ENCODE measurements around the gene EFCAB6.

The EFCAB6 gene

DNA sequence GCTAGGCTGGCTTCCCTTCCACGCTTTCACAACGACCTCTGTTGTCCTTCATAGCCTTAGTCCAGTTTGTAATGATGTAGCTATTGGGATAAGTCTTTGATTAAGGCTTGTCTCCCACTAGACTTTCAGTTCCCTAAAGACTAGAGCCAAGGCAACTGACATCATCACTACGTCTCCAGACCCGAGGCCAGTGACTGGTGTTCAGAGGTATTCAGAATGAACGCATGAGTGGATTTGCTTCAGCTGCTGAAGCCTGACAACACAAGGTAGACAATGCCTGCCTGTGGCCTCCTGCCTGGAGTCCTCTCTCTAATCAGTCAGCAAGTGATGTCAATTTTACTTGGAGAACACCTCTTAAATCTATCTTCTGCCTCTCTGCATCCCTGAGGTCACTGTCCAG is 13.6 kb downstream of the EFCAB6 start:
- H3K79me2 ChIP-seq (ENCODE audit: insufficient read depth, low read length) = no peaks in the 10 kb centered on the region
- H3K9ac ChIP-seq (ENCODE audit: low read depth, low read length, poor library complexity, severe bottlenecking) = no peak overlapping the region
- H3K4me1 ChIP-seq (ENCODE audit: insufficient read depth, low read length, poor library complexity, severe bottlenecking) = no peaks in the 10 kb centered on the region
- no peak for TF ChIP-seq CTCF (conservative IDR thresholded peaks at IDR 0.05; ENCODE audit: low read length)
- TF ChIP-seq EZH2phosphoT487 (IDR thresholded peaks at IDR 0.05; ENCODE audit: borderline replicate concordance) = no peak
- no peaks in the 10 kb centered on the region for H4K20me1 ChIP-seq (ENCODE audit: insufficient read depth, low read length, poor library complexity, severe bottlenecking)
- H3K27me3 ChIP-seq (ENCODE audit: insufficient read depth, low read length, poor library complexity, severe bottlenecking) = no peaks in the 10 kb centered on the region
- H3K4me2 ChIP-seq (ENCODE audit: low read depth, low read length, poor library complexity, severe bottlenecking) = no peak overlapping the region
- H3K9me2 ChIP-seq (replicated peaks; ENCODE audit: low read depth, low read length) = no peaks in the 10 kb centered on the region
- no peaks in the 10 kb centered on the region for H3F3A ChIP-seq (ENCODE audit: low read depth)
- H2AFZ ChIP-seq (ENCODE audit: low read length) = no peak overlapping the region
- no peaks in the 10 kb centered on the region for H3K9me3 ChIP-seq (ENCODE audit: insufficient read depth, low read depth, low read length)
- H3K4me3 ChIP-seq (ENCODE audit: low read length, poor library complexity, severe bottlenecking) = no peak overlapping the region
- no peaks in the 10 kb centered on the region for H3K36me3 ChIP-seq (ENCODE audit: insufficient read depth, low read length)

- H2AFZ ChIP-seq (ENCODE audit: low read length) = no peak overlapping the region
Measured at GRCh38 chr22:43796567-43796966, 15.5 kb downstream of the EFCAB6 start.

GRCh38 chr22:43795320-43795719 is 16.8 kb downstream of the EFCAB6 start:
- Histone ChIP-seq H3K9me3 (ENCODE audit: insufficient read depth, low read depth, low read length) (no peaks in the 10 kb centered on the region), H3K79me2 (ENCODE audit: insufficient read depth, low read length) (no peaks in the 10 kb centered on the region), H3K4me2 (ENCODE audit: low read depth, low read length, poor library complexity, severe bottlenecking) (no peak overlapping the region), H3K9ac (ENCODE audit: low read depth, low read length, poor library complexity, severe bottlenecking) (no peak overlapping the region), H2AFZ (ENCODE audit: low read length) (no peak overlapping the region), H3K4me1 (ENCODE audit: insufficient read depth, low read length, poor library complexity, severe bottlenecking) (no peaks in the 10 kb centered on the region), H3K4me3 (ENCODE audit: low read length, poor library complexity, severe bottlenecking) (no peak overlapping the region), H3K36me3 (ENCODE audit: insufficient read depth, low read length) (no peaks in the 10 kb centered on the region), H4K20me1 (ENCODE audit: insufficient read depth, low read length, poor library complexity, severe bottlenecking) (no peaks in the 10 kb centered on the region), H3K9me2 (replicated peaks; ENCODE audit: low read depth, low read length) (no peaks in the 10 kb centered on the region), H3K27me3 (ENCODE audit: insufficient read depth, low read length, poor library complexity, severe bottlenecking) (no peaks in the 10 kb centered on the region), H3F3A (ENCODE audit: low read depth) (no peaks in the 10 kb centered on the region)
- no peak for TF ChIP-seq CTCF (conservative IDR thresholded peaks at IDR 0.05; ENCODE audit: low read length)
- no peak for TF ChIP-seq EZH2phosphoT487 (IDR thresholded peaks at IDR 0.05; ENCODE audit: borderline replicate concordance)

More at GRCh38 chr22:43796567-43796966, 15.5 kb downstream of the EFCAB6 start:
- Histone ChIP-seq H3K9me2 (replicated peaks; ENCODE audit: low read depth, low read length) (no peaks in the 10 kb centered on the region), H3K27me3 (ENCODE audit: insufficient read depth, low read length, poor library complexity, severe bottlenecking) (no peaks in the 10 kb centered on the region), H3K9me3 (ENCODE audit: insufficient read depth, low read depth, low read length) (no peaks in the 10 kb centered on the region), H3K36me3 (ENCODE audit: insufficient read depth, low read length) (no peaks in the 10 kb centered on the region), H3K4me3 (ENCODE audit: low read length, poor library complexity, severe bottlenecking) (no peak overlapping the region), H4K20me1 (ENCODE audit: insufficient read depth, low read length, poor library complexity, severe bottlenecking) (no peaks in the 10 kb centered on the region), H3K9ac (ENCODE audit: low read depth, low read length, poor library complexity, severe bottlenecking) (no peak overlapping the region), H3K4me2 (ENCODE audit: low read depth, low read length, poor library complexity, severe bottlenecking) (no peak overlapping the region), H3K79me2 (ENCODE audit: insufficient read depth, low read length) (no peaks in the 10 kb centered on the region), H3F3A (ENCODE audit: low read depth) (no peaks in the 10 kb centered on the region), H3K4me1 (ENCODE audit: insufficient read depth, low read length, poor library complexity, severe bottlenecking) (no peaks in the 10 kb centered on the region)
- no peak for TF ChIP-seq EZH2phosphoT487 (IDR thresholded peaks at IDR 0.05; ENCODE audit: borderline replicate concordance)
- peak; percentile 48 for TF ChIP-seq CTCF (conservative IDR thresholded peaks at IDR 0.05; ENCODE audit: low read length)
